Thyroid gland (tissue), 4 donors: ENCODE data around the gene RPUSD4. TPM values are rescaled to one million over a fixed set of nuclear protein-coding genes. Genes with fewer than 3 reads are reported as not detected.

Experiments used
- DNase-seq, 2 donors: peaks; one replicate each; pipeline ENCODE4 v3.0.0-alpha.2; 2019
- H3K27ac ChIP-seq, 3 donors: fragments of 200-600 bp; sonication (generic); 1 replicate in 2 of 3; 2 replicates in 1 of 3; pipeline ENCODE4 v1.5.1; 2016 to 2019; ENCODE audit warnings: mild to moderate bottlenecking in 1 of 3, moderate library complexity in 1 of 3
- H3K27me3 ChIP-seq: fragments of 200-600 bp; sonication (generic); one replicate; pipeline ENCODE4 v1.5.1; 2019
- H3K36me3 ChIP-seq, 2 donors: fragments of 200-600 bp; sonication (generic); one replicate each; pipeline ENCODE4 v1.5.1; 2016 to 2019
- H3K4me1 ChIP-seq, 2 donors: fragments of 200-600 bp; sonication (generic); one replicate each; pipeline ENCODE4 v1.5.1; 2017 to 2019
- H3K4me3 ChIP-seq, 3 donors: fragments of 200-600 bp; sonication (generic); replicated peaks in 1 of 3; 1 replicate in 2 of 3; 2 replicates in 1 of 3; pipeline ENCODE4 v1.5.1; 2016; ENCODE audit warnings: mild to moderate bottlenecking in 1 of 3
- H3K9me3 ChIP-seq: fragments of 200-600 bp; sonication (generic); one replicate; pipeline ENCODE4 v1.5.1; 2017
- CTCF ChIP-seq, 6 experiments: fragments of 200-600 bp in 3 of 6; fragments of 450-650 bp in 3 of 6; sonication (generic) in 3 of 6; IDR thresholded peaks; one replicate each; pipeline ENCODE4 v1.5.1; 2016 to 2019; ENCODE audit warnings: antibody characterized with exemption in 6 of 6, mild to moderate bottlenecking in 2 of 6, inconsistent platforms in 1 of 6, moderate library complexity in 1 of 6
- POLR2A ChIP-seq, 2 donors: fragments of 450-650 bp; IDR thresholded peaks; one replicate each; pipeline ENCODE4 v1.6.1; 2017; ENCODE audit warnings: antibody characterized with exemption in 2 of 2, mild to moderate bottlenecking in 2 of 2, moderate library complexity in 1 of 2
- WGBS, 2 donors: methylation state at CpG; one replicate each; pipeline ENCODE4 v1.1.5; 2017; 5-methylcytosine and 5-hydroxymethylcytosine counted together
- intact Hi-C: fragments of 100-400 bp; cut with DNase I; formaldehyde crosslinking; loops from one replicate; pipeline ENCODE4 v1.15.1; 2023
- total RNA-seq, 4 donors: library from RNA; depleted of rRNA; stranded (reverse); fragments of >200 nt; gene quantifications; one replicate each; pipeline ENCODE4 v1.2.3, GENCODE V29; 2016

RPUSD4 gene
- total RNA-seq, 4 donors from 2014 or later = 10.5 to 17.6 (median 14.6) TPM

- H3K9me3 ChIP-seq = no peaks in the 10 kb centered on the region
- no peak for DNase-seq
- H3K4me1 ChIP-seq = peaks cover 15 to 22% of the 10 kb centered on the region in 2 donors
- intact Hi-C loops = no loop called here
- no peak overlapping the region for H3K4me3 ChIP-seq
- TF ChIP-seq CTCF (IDR thresholded peaks at IDR 0.05) (no peak), POLR2A (IDR thresholded peaks at IDR 0.05) (no peak)
- H3K36me3 ChIP-seq = no peaks in the 10 kb centered on the region
- 58 to 74% methylated on average over 11 of the region's 11 CpGs for WGBS, 2 donors
- no peaks in the 10 kb centered on the region for H3K27me3 ChIP-seq
- no peak overlapping the region for H3K27ac ChIP-seq
Measured at GRCh38 chr11:126182787-126183445, 28.5 kb downstream of the RPUSD4 start.

- H3K9me3 ChIP-seq = no peaks in the 10 kb centered on the region
- H3K27ac ChIP-seq = no peak overlapping the region
- peaks cover 15 to 22% of the 10 kb centered on the region in 2 donors for H3K4me1 ChIP-seq
- H3K4me3 ChIP-seq = no peak overlapping the region
- H3K36me3 ChIP-seq = no peaks in the 10 kb centered on the region
- TF ChIP-seq CTCF (IDR thresholded peaks at IDR 0.05) = no peak
- TF ChIP-seq POLR2A (IDR thresholded peaks at IDR 0.05) = no peak
- 75 to 79% methylated on average over 13 of the region's 13 CpGs for WGBS, 2 donors
- intact Hi-C loops = no loop called here
- no peaks in the 10 kb centered on the region for H3K27me3 ChIP-seq
- DNase-seq = no peak
Measured at GRCh38 chr11:126181939-126182730, 29.3 kb downstream of the RPUSD4 start.

- Histone ChIP-seq H3K27ac (no peak overlapping the region), H3K27me3 (no peaks in the 10 kb centered on the region), H3K36me3 (no peaks in the 10 kb centered on the region), H3K4me3 (no peak overlapping the region), H3K4me1 (peaks cover 0 to 4% of the 10 kb centered on the region in 2 donors), H3K9me3 (no peaks in the 10 kb centered on the region)
- WGBS, 2 donors = 66 to 81% methylated on average over 5 to 8 of the region's 8 CpGs
- no peak for TF ChIP-seq POLR2A (IDR thresholded peaks at IDR 0.05)
- TF ChIP-seq CTCF (IDR thresholded peaks at IDR 0.05) = no peak
- no peak for DNase-seq
- intact Hi-C loops = no loop called here
Measured at GRCh38 chr11:126176853-126177470, 34.5 kb downstream of the RPUSD4 start.

GRCh38 chr11:126175393-126175792 lies 36.1 kb downstream of the RPUSD4 start:
- Histone ChIP-seq H3K27ac (no peak overlapping the region), H3K4me3 (no peak overlapping the region), H3K4me1 (peaks cover 0 to 4% of the 10 kb centered on the region in 2 donors), H3K9me3 (no peaks in the 10 kb centered on the region), H3K27me3 (no peaks in the 10 kb centered on the region), H3K36me3 (no peaks in the 10 kb centered on the region)
- intact Hi-C loops = no loop called here
- TF ChIP-seq CTCF (IDR thresholded peaks at IDR 0.05) = no peak
- no peak for TF ChIP-seq POLR2A (IDR thresholded peaks at IDR 0.05)
- 48 to 54% methylated on average over 14 of the region's 15 CpGs for WGBS, 2 donors
- no peak for DNase-seq

GRCh38 chr11:126174816-126175215 lies 36.6 kb downstream of the RPUSD4 start:
- Histone ChIP-seq H3K27ac (no peak overlapping the region), H3K4me1 (peaks cover 0 to 4% of the 10 kb centered on the region in 2 donors), H3K9me3 (no peaks in the 10 kb centered on the region), H3K36me3 (no peaks in the 10 kb centered on the region), H3K4me3 (no peak overlapping the region), H3K27me3 (no peaks in the 10 kb centered on the region)
- no peak for DNase-seq
- 93 to 95% methylated on average over 7 of the region's 7 CpGs for WGBS, 2 donors
- TF ChIP-seq POLR2A (IDR thresholded peaks at IDR 0.05) = no peak
- no peak for TF ChIP-seq CTCF (IDR thresholded peaks at IDR 0.05)
- intact Hi-C loops = no loop called here
